GM19099 (cell line): ENCODE measurements around the gene DEDD.

Source experiments
- POLR2A ChIP-seq: IDR thresholded peaks from 3 replicates; pipeline ENCODE4 v1.6.1; 2011; ENCODE audit warnings: low read depth; ENCODE audit not compliant: insufficient read length; ENCODE audit errors: extremely low read depth

DEDD gene

GRCh38 chr1:161121042-161121650, 11.3 kb downstream of the DEDD start:
- TF ChIP-seq POLR2A, result no peak

GRCh38 chr1:161119092-161119903, 13.2 kb downstream of the DEDD start:
- no peak for TF ChIP-seq POLR2A

- peak; percentile 93 for TF ChIP-seq POLR2A
Measured at GRCh38 chr1:161117759-161118581, 14.5 kb downstream of the DEDD start, which contains the start of the genes NIT1 and PFDN2. NIT1 (plus strand) TSS chr1:161118105; CDS start chr1:161118177, 72 bp downstream. PFDN2 (minus strand) TSS chr1:161118037; CDS start chr1:161118026, 11 bp downstream.

- no peak for TF ChIP-seq POLR2A
Measured at GRCh38 chr1:161115132-161115711, 17.2 kb downstream of the DEDD start.

- TF ChIP-seq POLR2A, result no peak
Measured at GRCh38 chr1:161114556-161114955, 17.9 kb downstream of the DEDD start.

GRCh38 chr1:161113915-161114314, 18.6 kb downstream of the DEDD start:
- no peak for TF ChIP-seq POLR2A

- no peak for TF ChIP-seq POLR2A
Measured at GRCh38 chr1:161111527-161111926, 20.9 kb downstream of the DEDD start.

GRCh38 chr1:161111117-161111516, 21.4 kb downstream of the DEDD start:
- no peak for TF ChIP-seq POLR2A

GRCh38 chr1:161106431-161106830, 26.0 kb downstream of the DEDD start:
- TF ChIP-seq POLR2A, result no peak

GRCh38 chr1:161100556-161100955, 31.9 kb downstream of the DEDD start:
- TF ChIP-seq POLR2A, result no peak

- no peak for TF ChIP-seq POLR2A
Measured at GRCh38 chr1:161099090-161099802, 33.2 kb downstream of the DEDD start.

- TF ChIP-seq POLR2A, result peak; percentile 43
Measured at GRCh38 chr1:161098210-161099068, 34.0 kb downstream of the DEDD start, which contains the start of gene KLHDC9. KLHDC9 (plus strand) TSS chr1:161098361; CDS start chr1:161098536, 175 bp downstream.

GRCh38 chr1:161096530-161096929, 35.9 kb downstream of the DEDD start:
- TF ChIP-seq POLR2A, result no peak
